ENCODE data around the gene COL6A2.

Gene COL6A2

GRCh38 chr21:46097336-46098293, at the start of gene COL6A2:
COL6A2 (plus strand) TSS chr21:46098112.
- TF ChIP-seq GATA2 (IDR thresholded peaks at IDR 0.05; ENCODE audit: low read depth, low read length) = no peak
- TF ChIP-seq GATA3 (IDR thresholded peaks at IDR 0.05; ENCODE audit: low read depth, low read length) = no peak

- TF ChIP-seq GATA2 (IDR thresholded peaks at IDR 0.05; ENCODE audit: low read depth, low read length) (no peak), GATA3 (IDR thresholded peaks at IDR 0.05; ENCODE audit: low read depth, low read length) (no peak)
These were observed 48.7 kb upstream of the COL6A2 start for GRCh38 chr21:46048926-46049889.

GRCh38 chr21:46049890-46050667, 47.8 kb upstream of the COL6A2 start:
- TF ChIP-seq GATA3 (IDR thresholded peaks at IDR 0.05; ENCODE audit: low read depth, low read length) = no peak
- no peak for TF ChIP-seq GATA2 (IDR thresholded peaks at IDR 0.05; ENCODE audit: low read depth, low read length)

- TF ChIP-seq GATA3 (IDR thresholded peaks at IDR 0.05; ENCODE audit: low read depth, low read length) (no peak), GATA2 (IDR thresholded peaks at IDR 0.05; ENCODE audit: low read depth, low read length) (no peak)
These were observed 47.1 kb upstream of the COL6A2 start for GRCh38 chr21:46050668-46051378.

- TF ChIP-seq GATA2 (IDR thresholded peaks at IDR 0.05; ENCODE audit: low read depth, low read length) (no peak), GATA3 (IDR thresholded peaks at IDR 0.05; ENCODE audit: low read depth, low read length) (no peak)
These were observed 46.5 kb upstream of the COL6A2 start for GRCh38 chr21:46051379-46051770.

- TF ChIP-seq GATA3 (IDR thresholded peaks at IDR 0.05; ENCODE audit: low read depth, low read length) (no peak), GATA2 (IDR thresholded peaks at IDR 0.05; ENCODE audit: low read depth, low read length) (no peak)
These were observed 45.9 kb upstream of the COL6A2 start for GRCh38 chr21:46051821-46052675.

- TF ChIP-seq GATA3 (IDR thresholded peaks at IDR 0.05; ENCODE audit: low read depth, low read length) (no peak), GATA2 (IDR thresholded peaks at IDR 0.05; ENCODE audit: low read depth, low read length) (no peak)
These were observed 44.9 kb upstream of the COL6A2 start for GRCh38 chr21:46052703-46053651.

GRCh38 chr21:46054031-46054430, 43.9 kb upstream of the COL6A2 start:
- TF ChIP-seq GATA2 (IDR thresholded peaks at IDR 0.05; ENCODE audit: low read depth, low read length) (no peak), GATA3 (IDR thresholded peaks at IDR 0.05; ENCODE audit: low read depth, low read length) (no peak)

- TF ChIP-seq GATA3 (IDR thresholded peaks at IDR 0.05; ENCODE audit: low read depth, low read length) = no peak
- TF ChIP-seq GATA2 (IDR thresholded peaks at IDR 0.05; ENCODE audit: low read depth, low read length) = no peak
These were observed 43.4 kb upstream of the COL6A2 start for GRCh38 chr21:46054451-46054881.

- TF ChIP-seq GATA3 (IDR thresholded peaks at IDR 0.05; ENCODE audit: low read depth, low read length) (no peak), GATA2 (IDR thresholded peaks at IDR 0.05; ENCODE audit: low read depth, low read length) (no peak)
These were observed 42.0 kb upstream of the COL6A2 start for GRCh38 chr21:46055863-46056281.

GRCh38 chr21:46056450-46056903, 41.4 kb upstream of the COL6A2 start:
- no peak for TF ChIP-seq GATA2 (IDR thresholded peaks at IDR 0.05; ENCODE audit: low read depth, low read length)
- no peak for TF ChIP-seq GATA3 (IDR thresholded peaks at IDR 0.05; ENCODE audit: low read depth, low read length)

All from SH-SY5Y (cell line).